Kidney glomerular epithelial cell (primary cell): ENCODE measurements around the gene COL18A1.

Source experiments
- DNase-seq: peaks from one replicate; lab custom pipeline; 2025; lab: John Stamatoyannopoulos, UW

The COL18A1 gene

DNA sequence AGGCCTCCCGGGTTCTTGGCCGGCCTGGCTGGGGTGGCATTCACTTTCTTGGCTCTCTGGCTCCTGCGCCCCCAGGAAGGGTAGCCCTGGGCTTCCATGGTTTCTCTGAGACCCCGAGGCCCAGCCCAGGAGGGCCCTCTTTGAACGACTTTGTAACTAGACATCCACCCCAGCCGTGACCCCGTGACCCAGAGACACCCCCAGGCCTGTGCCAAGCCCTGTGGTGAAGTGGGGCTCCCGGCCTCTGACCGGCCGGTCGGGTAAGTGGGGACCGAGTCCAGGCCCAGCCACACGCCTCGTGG is 64.0 kb downstream of the COL18A1 start:
- no peak for DNase-seq

DNA sequence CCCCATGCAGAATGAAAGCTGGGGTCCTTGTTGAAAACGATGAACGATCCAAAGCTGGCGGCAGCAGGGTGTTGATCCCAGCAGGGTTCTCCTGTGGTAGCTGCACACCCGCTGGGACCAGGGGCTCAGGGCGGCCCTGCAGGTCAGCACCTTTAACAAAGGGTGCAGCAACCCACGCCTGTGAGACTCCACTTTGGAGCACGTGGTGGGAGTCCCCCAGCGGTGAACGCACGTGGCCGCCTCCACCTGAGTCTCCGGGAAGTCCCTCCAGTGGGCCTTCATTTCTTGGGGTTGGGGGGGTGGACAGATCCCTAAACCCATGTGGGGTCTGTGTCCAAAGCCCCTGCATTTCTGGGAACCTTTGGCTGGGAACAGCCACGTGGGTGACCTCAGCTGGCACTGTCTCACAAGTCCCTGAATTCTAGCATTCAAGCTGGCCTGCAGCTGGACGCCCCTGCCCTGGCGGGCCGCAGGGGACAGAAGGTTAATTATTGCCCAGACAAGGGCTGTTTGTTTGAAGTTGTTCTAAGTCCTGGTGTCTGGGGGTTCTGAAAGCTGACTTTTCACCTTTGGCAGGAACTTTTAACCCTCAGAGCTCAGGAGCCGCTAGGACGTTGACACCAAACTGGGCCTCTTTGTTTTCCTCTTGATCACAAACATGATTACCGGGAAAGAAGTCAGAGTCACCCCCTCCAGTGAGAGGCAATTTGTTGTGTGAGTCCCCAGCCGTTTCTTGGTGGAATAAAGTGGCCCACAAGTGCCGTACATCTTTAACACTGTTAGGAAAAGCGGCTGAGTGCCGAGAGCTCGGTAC is 64.5 kb downstream of the COL18A1 start:
- no peak for DNase-seq

DNA sequence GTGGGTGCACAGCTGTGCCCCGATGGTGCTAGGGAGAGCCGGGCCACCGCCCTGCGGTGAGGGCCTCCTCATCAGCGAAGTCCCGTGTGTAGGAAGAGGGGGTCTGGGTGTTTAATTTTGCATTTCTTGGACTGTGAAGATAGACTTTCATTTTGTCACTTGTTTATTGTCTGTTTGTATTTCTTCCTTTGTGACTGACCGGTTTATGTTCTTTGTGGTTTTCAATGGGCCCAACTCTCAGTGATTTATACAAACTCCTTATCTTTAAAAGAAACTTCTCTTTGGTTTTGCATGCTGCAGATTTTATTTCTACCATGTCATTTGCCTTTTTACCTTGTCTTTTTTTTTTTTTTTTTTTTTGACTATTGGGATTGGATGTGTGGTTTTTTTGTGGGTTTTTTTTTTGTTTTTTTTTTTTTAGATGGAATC is 65.1 kb downstream of the COL18A1 start:
- DNase-seq, result no peak

DNA sequence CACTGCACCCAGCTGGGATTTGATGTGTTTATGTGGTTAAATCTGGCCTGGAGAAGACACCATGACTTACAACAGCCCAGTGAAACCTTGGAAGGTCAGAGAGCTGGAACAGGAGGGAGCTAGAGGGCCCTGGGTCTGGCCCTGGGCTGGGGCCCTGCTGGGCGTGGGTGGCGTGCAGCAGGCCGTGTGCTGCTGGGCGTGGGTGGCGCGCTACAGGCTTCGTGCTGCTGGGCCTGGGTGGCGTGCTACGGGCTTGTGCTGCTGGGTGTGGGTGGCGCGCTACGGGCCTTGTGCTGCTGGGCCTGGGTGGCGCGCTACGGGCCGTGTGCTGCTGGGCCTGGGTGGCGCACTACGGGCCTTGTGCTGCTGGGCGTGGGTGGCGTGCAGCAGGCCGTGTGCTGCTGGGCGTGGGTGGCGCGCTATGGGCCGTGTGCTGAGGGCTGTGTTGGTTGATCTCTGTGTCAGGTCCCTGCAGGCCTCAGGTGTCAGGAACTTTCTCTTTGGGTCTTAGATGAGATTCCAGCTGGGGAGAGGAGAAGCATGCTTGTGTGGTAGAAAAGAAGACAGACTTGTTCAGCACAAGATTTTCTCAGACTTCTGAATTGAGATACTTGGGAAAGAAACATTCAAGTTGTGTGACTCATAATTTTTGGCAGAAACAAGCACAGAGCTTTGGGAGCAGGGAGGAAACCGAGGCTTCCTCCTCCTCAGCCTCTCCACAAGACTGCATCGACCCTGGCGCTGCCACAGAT is 66.0 kb downstream of the COL18A1 start:
- peak; percentile 63 for DNase-seq

DNA sequence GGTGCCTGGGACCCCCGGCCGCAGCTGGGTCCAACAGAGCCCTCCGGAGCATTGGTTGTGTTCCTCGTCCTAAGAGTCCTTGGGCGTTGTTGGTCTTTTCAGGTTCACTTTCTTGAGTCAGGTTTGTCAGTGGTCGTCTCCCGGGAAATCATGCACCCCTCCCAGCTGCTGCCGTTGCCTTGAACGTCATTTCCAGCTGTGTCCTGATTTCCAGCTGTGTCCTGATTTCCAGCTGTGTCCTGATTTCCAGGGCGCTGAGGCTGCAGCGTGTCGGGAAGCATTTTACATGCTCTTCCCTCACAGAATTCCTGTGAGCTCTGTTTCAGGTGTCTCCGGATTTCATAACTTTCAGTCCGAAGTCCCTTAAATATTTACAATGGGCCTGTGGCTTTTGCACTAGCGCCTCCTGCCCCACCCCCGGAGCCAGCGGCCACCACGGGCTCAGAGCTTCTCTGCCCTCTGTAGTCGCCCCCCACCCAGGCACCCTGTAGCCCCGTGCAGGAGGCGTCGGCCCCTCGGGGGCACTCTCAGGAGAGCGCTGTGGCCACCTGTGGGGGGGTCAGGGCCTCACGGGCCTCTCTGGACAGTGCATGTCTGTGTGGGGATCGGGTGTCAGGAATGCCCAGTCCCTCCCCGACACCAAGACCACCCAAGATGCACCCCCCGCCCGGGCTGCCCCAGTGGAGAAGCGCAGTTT is 66.7 kb downstream of the COL18A1 start:
- DNase-seq, result no peak

DNA sequence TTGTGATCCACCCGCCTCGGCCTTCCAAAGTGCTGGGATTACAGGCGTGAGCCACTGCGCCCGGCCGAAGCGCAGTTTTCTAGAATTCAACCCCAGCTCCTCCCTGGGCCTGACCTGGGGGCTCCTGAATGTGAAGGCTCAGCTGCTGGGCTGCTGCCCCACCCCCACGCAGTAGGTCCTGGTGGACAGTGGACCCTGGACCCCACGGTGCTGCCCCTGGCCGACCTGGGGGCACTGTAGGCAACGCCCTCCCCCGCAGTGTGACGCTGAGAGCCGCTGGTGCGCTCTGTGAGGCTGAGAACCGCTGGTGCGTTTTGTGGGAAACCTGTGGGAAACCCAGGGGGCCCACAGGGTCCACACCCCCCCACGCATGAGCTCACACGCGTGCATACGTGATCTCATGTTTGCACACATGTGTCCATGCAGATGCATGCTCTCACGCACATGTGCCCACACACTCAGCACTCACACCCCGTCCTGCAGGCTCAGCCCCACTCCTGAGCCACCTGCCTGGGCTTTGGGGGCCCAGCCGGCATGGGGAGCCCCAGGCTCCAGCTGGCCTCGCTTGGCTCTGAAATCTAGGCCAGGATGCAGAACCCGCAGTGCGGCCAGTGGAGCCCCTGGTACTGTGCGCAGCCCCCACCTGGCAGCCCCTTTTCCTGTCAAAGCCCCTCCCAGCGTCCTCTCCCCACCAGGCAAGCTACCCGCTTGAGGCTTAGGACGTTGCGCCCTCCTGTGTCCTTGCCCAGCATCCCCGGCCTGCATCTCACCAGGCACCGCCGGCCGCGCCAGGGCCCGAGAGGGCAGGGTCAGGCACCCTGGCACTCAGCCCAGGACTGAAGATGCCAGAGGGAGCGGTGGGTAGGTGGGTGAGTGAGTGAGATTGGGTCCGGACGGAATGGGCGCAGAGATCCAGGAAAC is 67.7 kb downstream of the COL18A1 start:
- DNase-seq, result no peak

DNA sequence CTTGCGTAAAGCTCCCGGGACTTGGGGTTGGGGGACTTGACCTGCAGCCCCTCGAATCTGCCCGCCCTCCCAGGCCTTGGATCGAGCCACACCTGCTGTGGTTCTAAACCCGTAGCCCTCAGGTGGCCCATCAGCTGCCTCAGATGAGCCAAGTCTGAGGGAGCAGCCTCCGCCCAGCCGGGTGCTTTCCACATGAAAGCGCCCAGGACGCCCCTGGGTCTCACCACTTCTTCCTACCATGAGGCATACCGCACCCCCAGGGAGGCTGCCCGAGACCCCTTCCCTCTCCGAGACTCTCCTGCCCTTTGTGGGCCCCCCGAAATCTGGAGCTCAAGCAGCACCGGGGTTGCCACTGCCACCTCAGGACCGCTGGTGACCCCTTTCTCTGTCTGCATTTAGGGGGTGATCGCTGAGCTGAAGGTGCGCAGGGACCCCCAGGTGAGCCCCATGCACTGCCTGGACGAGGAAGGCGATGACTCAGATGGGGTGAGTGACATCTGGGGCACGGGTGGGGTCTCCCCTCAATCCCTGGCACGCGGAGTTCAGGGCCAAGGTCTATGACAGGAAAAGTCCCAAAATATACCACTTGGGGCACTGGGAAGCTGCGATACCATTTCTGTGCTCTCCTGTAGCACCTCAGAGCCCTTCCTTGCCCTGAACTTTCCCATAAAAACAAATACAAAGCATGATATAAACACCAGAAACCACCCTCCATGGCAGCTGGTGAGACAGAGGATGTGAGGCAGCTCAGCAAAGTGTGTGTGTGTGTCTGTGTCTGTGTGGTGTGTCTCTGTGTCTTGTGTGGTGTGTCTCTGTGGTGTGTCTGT is 68.7 kb downstream of the COL18A1 start:
- no peak for DNase-seq

DNA sequence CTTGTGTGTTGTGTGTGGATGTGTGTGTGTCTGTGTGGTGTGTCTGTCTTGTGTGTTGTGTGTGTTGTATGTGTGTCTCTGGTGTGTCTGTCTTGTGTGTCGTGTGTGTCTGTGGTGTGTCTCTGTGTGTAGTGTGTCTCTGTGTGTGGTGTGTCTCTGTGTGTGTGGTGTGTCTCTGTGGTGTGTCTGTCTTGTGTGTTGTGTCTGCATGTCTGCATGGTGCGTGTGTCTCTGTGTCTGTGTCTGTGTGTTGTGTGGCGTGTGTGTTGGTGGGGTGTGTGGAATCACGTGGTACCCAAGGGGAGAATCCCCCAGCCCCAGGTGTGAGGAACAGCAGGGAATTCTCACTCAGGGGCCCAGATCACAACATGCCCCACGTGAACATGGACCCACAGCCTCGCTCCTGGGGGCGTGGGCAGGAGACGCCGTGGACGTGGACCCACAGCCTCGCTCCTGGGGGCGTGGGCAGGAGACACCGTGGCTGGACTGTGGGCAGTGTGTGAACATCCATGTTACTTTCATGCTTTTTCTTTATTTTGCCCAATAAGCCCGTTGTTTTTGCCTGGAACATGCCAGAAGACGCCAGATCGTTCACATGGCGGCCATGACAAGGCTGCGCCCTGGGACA is 69.5 kb downstream of the COL18A1 start:
- no peak for DNase-seq

DNA sequence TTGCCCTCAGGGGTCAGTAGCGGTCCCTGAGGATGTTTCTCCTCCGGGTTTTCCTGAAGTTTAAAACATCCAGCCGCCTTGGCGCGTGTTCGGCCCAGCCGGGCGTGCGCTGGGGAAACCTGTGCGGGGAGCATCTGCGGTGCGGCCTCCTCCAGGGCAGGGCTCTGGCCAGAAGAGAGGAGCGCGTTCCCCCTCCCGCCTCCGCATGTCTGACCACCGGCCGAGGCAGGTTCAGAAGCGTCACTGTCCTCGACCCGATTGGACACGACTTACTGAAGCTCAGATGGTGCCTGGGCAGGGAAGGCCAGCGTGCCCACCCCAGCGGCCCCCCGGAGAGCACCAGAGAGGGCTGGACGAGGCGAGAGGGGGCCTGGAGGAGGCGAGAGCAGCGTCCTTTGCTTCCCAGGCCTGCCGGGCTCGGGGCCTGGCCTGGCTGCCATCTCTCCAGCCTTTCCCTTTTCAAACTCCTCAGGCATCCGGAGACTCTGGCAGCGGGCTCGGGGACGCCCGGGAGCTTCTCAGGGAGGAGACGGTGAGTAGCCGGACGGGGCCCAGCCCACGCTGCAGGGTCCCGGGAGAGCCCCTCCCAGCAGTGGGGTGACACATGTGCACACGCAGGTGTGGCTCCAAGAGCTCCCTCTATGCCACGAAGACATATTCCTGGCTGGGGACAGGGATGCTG is 70.2 kb downstream of the COL18A1 start:
- DNase-seq, result no peak

DNA sequence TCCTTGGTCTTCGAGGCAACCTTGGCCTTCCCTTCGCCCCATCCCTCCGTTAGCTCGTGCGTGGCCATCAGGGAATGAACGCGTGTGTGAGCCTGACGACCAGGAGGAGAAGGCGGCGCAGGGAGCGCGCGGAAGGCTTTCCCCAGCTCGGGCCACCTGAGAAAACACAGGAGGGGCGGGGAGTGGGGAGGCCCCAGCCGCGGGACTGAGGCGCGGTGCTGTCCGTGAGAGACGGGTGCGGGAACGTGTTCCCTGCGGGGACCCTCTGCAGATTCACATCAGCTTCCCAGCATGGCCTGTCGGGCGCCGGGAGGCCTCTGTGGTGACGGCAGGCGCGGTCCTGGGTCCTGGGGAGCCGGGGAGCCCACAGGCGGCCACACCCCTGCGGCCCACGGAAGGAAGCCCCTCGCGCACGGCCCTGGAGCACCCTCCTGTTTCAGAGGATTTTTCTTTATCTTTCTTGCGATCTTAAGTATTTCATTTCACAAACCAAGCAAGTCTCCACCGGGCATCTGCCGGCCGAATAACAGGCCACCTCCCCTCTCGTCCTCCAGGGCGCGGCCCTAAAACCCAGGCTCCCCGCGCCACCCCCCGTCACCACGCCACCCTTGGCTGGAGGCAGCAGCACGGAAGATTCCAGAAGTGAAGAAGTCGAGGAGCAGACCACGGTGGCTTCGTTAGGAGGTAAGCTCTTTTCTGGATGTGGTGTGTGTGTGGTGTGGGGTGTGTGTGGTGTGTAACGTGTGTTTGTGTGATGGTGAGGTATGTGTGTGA is 71.0 kb downstream of the COL18A1 start:
- no peak for DNase-seq

DNA sequence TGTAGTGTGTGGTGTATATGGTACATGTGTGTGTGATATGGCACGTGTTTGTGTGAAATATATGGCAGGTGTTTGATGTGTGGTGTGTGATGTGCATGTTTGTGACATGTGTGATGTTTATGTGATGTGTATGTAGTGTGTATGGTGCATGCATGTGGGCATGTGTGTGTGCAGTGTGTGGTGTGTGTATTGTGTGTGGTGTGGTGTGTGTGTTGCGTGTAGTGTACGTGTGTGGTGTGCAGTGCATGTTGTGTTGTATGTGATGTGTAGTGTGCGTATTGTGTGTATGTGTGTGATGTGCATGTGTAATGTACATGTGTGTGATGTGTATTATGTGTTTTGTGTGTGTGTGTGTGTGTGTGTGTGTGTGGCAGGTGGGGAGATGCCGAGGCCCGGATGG is 71.6 kb downstream of the COL18A1 start:
- no peak for DNase-seq

DNA sequence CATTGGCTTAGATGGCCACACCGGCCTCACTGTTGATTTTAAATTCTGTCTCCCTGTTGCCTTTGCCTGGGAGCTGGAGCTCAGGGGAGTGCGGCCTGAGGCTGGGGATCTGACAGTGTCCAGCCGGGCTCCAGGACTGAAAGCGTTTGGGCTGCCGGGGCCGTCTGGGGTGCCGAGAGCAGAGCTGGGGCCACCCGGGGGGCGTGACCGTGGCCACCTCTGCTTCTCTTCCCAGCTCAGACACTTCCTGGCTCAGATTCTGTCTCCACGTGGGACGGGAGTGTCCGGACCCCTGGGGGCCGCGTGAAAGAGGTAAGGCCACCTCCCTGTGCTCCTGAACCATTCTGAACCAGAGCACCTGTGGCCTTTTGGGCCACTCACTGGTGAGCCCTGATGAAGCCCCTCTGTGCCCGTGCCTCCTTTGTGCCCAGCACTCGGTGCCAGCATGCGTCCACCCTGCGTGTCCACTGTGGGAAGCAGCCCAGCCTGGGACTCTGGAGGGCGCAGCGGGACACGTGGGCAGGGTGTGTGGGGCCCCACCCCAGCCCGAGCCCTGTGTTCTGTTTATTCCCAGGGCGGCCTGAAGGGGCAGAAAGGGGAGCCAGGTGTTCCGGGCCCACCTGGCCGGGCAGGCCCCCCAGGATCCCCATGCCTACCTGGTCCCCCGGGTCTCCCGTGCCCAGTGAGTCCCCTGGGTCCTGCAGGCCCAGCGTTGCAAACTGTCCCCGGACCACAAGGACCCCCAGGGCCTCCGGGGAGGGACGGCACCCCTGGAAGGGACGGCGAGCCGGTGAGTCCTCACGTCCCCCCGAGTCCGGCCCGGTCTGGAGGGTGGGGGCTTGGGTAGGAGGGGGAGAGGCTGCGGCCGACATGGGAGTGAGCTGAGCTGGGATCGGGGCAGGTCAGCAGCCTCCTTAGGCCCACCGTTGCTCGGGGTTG is 72.5 kb downstream of the COL18A1 start:
- DNase-seq, result no peak

DNA sequence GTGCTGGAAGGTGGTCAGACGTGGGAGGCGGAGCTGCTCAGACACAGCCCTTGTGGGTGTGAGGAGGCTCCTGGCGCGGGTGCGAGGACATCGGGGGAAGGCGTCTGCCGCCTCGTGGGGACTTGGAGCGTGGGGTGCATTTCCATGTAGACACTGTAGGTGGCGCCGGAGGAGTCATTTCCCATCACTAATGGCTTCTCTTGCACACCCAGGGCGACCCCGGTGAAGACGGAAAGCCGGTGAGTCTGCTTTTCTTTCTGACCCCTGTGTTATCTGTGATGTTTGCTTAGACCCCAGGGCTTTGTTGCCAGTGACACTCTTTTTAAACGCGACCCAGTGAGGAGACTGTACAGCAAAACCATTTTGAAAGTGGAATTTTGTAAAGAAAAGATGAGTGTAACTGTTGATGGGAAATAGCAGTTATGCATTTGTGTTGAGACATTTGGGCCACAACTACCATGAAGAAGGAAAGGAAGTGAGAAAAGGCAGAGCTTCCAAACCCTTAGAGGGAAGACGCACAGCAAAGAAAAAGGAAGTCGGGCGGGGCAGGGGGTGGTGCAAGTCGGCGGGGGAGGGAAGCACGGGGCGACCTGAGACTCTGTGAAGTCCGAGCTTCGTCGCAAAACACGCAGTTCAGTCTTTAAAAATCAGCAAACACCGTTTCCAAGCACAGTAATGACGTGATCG is 73.3 kb downstream of the COL18A1 start:
- DNase-seq, result peak; percentile 32

DNA sequence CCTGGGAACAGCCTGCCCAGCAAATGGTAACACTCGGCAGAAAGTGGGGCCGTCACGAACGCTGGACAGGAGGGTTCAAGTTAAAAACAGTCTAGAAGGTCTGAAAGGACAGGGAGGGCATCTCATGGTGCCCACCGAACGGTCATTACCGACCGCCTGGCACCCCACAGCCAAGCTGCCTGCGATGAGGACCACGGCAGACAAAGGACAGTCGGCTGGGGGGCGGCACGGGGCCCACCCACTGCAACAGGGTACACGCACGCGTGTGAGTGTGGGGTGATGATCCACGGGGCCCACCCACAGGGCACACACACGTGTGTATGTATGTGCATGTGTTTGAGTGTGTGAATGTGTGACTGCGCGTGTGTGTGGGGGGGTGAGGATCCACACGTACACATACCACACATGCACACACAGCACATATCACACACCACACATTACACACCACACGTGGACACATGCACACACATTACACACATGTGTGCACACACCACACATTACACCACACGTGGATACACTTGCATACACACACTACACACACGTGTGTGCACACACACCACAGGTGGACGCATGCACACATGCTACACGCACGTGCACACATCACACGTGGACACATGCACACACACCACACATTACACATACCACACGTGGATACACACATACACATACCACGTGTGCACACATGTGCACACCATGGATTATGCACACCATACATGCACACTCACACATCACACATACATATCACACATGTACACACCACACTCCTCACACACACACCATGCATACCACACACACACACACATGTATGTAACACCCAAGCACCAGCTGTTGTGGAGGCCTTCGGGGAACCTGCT is 74.1 kb downstream of the COL18A1 start:
- DNase-seq, result no peak

DNA sequence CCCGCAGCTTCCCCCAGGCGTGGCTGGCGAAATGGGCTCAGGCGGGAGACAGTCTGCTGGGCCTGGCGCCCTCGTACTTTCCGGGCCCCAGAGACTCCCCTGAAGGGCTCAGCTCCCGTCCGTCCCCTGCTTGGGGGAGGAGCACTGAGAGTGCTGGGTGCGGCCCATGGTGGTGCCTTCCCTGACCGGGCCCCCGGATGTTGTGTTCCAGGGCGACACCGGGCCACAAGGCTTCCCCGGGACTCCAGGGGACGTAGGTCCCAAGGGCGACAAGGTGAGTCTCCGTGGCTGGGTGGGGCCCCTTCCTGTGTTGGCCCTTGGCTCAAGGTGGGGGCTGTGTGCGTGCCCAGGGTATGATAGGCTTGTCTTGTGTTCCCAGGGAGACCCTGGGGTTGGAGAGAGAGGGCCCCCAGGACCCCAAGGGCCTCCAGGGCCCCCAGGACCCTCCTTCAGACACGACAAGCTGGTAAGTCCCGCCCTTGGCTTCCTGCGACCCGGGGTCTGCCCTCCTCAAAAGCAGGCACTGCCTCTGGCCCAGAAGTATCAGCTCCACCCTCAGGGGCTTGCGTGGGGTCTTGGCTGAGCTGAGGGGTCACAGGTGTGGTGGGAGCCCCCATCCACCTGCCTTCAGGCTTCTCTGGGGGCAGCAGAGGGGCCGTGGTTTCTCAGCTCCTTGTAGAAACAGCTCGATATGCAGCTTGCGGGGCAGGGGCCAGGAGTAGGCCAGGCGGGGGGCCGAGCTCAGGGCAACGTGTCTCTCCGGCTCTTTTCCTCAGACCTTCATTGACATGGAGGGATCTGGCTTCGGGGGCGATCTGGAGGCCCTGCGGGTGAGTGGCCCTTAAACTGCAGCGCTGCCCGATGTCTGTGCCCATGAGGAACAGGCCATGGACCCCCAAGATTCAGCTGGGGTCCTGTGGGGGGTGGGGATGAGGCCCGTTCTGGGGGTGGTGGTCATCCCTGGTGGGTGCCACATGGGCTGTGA is 75.0 kb downstream of the COL18A1 start:
- no peak for DNase-seq
